GM12878 (cell line): Measurements from ENCODE around the gene REST. TPM values are rescaled to one million over a fixed set of nuclear protein-coding genes. Genes with fewer than 3 reads are reported as not detected.
A peak's percentile ranks its signal among the peaks of the same experiment; 100 is the strongest.

Source experiments
- ATAC-seq: fragments of 200-7000 bp; cut with Tn5 transposase; 3 replicates; pipeline ENCODE4 v1.9.1; 2020; ENCODE audit warnings: mild to moderate bottlenecking, moderate library complexity
- BruUV-seq: library from RNA; stranded (reverse); fragments of 400-500 nt; replicated peaks from 2 replicates; lab custom pipeline; 2021; lab: Mats Ljungman, UMichigan
- CTCF ChIA-PET: fragments of 300-600 bp; sonication (Branson Sonifier 250); formaldehyde crosslinking; extraction: SDS; loops from one replicate; lab custom pipeline; 2021; ENCODE audit warnings: inconsistent platforms; lab: Yijun Ruan, JAX
- POLR2A ChIA-PET: fragments of 350-600 bp; formaldehyde crosslinking; extraction: SDS; loops from one replicate; lab custom pipeline; 2021; ENCODE audit warnings: inconsistent platforms; lab: Charles Lee
- RAD21 ChIA-PET: fragments of 300-600 bp; sonication (Branson Sonifier 250); formaldehyde crosslinking; loops from one replicate; lab custom pipeline; 2023; ENCODE audit warnings: antibody characterized with exemption; ENCODE audit not compliant: unreplicated experiment; lab: Charles Lee
- SMC1A ChIA-PET: fragments of 300-600 bp; sonication (Branson Sonifier 250); formaldehyde crosslinking; loops from one replicate; lab custom pipeline; 2023; ENCODE audit not compliant: unreplicated experiment, uncharacterized antibody; lab: Charles Lee
- DNase-seq: peaks from one replicate; pipeline ENCODE4 v3.0.0-alpha.2; 2011; ENCODE audit warnings: low read depth, low spot score
- FAIRE-seq: peaks from 3 replicates; lab custom pipeline; 2011; peaks lifted over from hg19 to GRCh38; lab: Jason Lieb, UNC
- H2AFZ ChIP-seq: 2 replicates; pipeline ENCODE4 v1.6.0; 2011; ENCODE audit warnings: low read depth, low read length, control low read depth; ENCODE audit not compliant: control insufficient read depth
- H3K27ac ChIP-seq: 2 replicates; pipeline ENCODE4 v1.5.1; 2011; ENCODE audit warnings: control low read depth; ENCODE audit not compliant: control insufficient read depth, insufficient read depth
- H3K27me3 ChIP-seq, 2 experiments: replicated peaks in 1 of 2; 2 replicates each; pipeline versions ENCODE4 v1.6.0 to v1.6.1; 2011; ENCODE audit warnings: low read length in 1 of 2; ENCODE audit not compliant: control insufficient read depth in 2 of 2, insufficient read depth in 2 of 2
- H3K36me3 ChIP-seq, 2 experiments: 2 replicates each; pipeline ENCODE4 v1.5.1; 2011; ENCODE audit warnings: low read length in 1 of 2; ENCODE audit not compliant: control insufficient read depth in 2 of 2, insufficient read depth in 2 of 2
- H3K4me1 ChIP-seq: 2 replicates; pipeline ENCODE4 v1.6.1; 2011; ENCODE audit warnings: mild to moderate bottlenecking, low read length, moderate library complexity, mixed read lengths; ENCODE audit not compliant: control insufficient read depth, insufficient read depth
- H3K4me2 ChIP-seq: 2 replicates; pipeline ENCODE4 v1.6.0; 2011; ENCODE audit warnings: control low read depth; ENCODE audit not compliant: control insufficient read depth, insufficient read depth
- H3K4me3 ChIP-seq: fragments of 200-600 bp; sonication (generic); 2 replicates; pipeline ENCODE4 v1.5.1; 2016
- H3K79me2 ChIP-seq: 2 replicates; pipeline ENCODE4 v1.6.0; 2011; ENCODE audit warnings: low read length; ENCODE audit not compliant: control insufficient read depth, insufficient read depth
- H3K9ac ChIP-seq: 2 replicates; pipeline ENCODE4 v1.8.0; 2011; ENCODE audit warnings: low read length, control low read depth, mixed read lengths; ENCODE audit not compliant: control insufficient read depth, insufficient read depth
- H3K9me3 ChIP-seq: replicated peaks from 3 replicates; pipeline ENCODE4 v1.5.1; 2011; ENCODE audit warnings: mild to moderate bottlenecking, low read length; ENCODE audit not compliant: control insufficient read depth, insufficient read depth
- H4K20me1 ChIP-seq: 2 replicates; pipeline ENCODE4 v1.6.0; 2011; ENCODE audit not compliant: control insufficient read depth, insufficient read depth
- ASH2L ChIP-seq: fragments of 300-600, 200-600 bp; sonication (generic); IDR thresholded peaks from 2 replicates; pipeline ENCODE4 v1.6.1; 2017; ENCODE audit warnings: low read depth, mild to moderate bottlenecking, borderline replicate concordance
- ATF7 ChIP-seq: fragments of 450-650 bp; IDR thresholded peaks from 2 replicates; pipeline ENCODE4 v1.6.1; 2016; ENCODE audit warnings: low read depth, mild to moderate bottlenecking
- CEBPZ ChIP-seq: fragments of 150-350 bp; IDR thresholded peaks from 2 replicates; pipeline ENCODE4 v1.6.1; 2016; ENCODE audit warnings: low read depth, low read length
- CHD1 ChIP-seq: IDR thresholded peaks from 2 replicates; pipeline ENCODE4 v1.6.1; 2012; ENCODE audit warnings: low read depth, low read length, improper control_type of control experiment
- CTCF ChIP-seq, 3 experiments: IDR thresholded peaks in 2 of 3; conservative IDR thresholded peaks in 1 of 3; 2 replicates each; pipeline ENCODE4 v1.5.1; 2011; ENCODE audit warnings: low read depth in 3 of 3, low read length in 3 of 3, mild to moderate bottlenecking in 3 of 3, control low read depth in 2 of 3, moderate library complexity in 2 of 3, inconsistent platforms in 1 of 3, mixed read lengths in 1 of 3; ENCODE audit not compliant: control insufficient read depth in 2 of 3, insufficient read depth in 1 of 3; ENCODE audit errors: extremely low read depth in 1 of 3
- ELK1 ChIP-seq: IDR thresholded peaks from 2 replicates; pipeline ENCODE4 v1.6.1; 2012; ENCODE audit warnings: low read depth, low read length, improper control_type of control experiment
- ETV6 ChIP-seq, 2 experiments: fragments of 450-650 bp in 1 of 2; IDR thresholded peaks in 1 of 2; conservative IDR thresholded peaks in 1 of 2; 2 replicates each; pipeline ENCODE4 v1.6.1; 2014; ENCODE audit warnings: antibody characterized with exemption in 1 of 2, borderline replicate concordance in 1 of 2, low read depth in 1 of 2, mild to moderate bottlenecking in 1 of 2, moderate library complexity in 1 of 2
- GATAD2B ChIP-seq: fragments of 450-650 bp; conservative IDR thresholded peaks from 2 replicates; pipeline ENCODE4 v1.6.1; 2017; ENCODE audit warnings: low read depth, mild to moderate bottlenecking, moderate library complexity
- HSF1 ChIP-seq: fragments of 150-350 bp; IDR thresholded peaks from 2 replicates; pipeline ENCODE4 v1.6.1; 2014; ENCODE audit warnings: mild to moderate bottlenecking, low read depth, low read length
- KDM1A ChIP-seq: fragments of 200-600 bp; sonication (generic); IDR thresholded peaks from 2 replicates; pipeline ENCODE4 v1.6.1; 2016; ENCODE audit warnings: borderline replicate concordance
- NR2C1 ChIP-seq: fragments of 450-650 bp; IDR thresholded peaks from 2 replicates; pipeline ENCODE4 v1.6.1; 2017; ENCODE audit warnings: antibody characterized with exemption, mild to moderate bottlenecking, moderate library complexity
- STAT1 ChIP-seq: fragments of 450-650 bp; conservative IDR thresholded peaks from 2 replicates; pipeline ENCODE4 v1.6.1; 2014; ENCODE audit warnings: antibody characterized with exemption, mild to moderate bottlenecking
- WGBS: methylation state at CpG from one replicate; pipeline ENCODE4 v1.1.6; 2016; ENCODE audit warnings: low lambda C conversion rate; ENCODE audit not compliant: insufficient replicate concordance, insufficient coverage; ENCODE audit errors: missing lambda C conversion rate; 5-methylcytosine and 5-hydroxymethylcytosine counted together
- in situ Hi-C: fragments of 300-500 bp; cut with MboI; formaldehyde crosslinking; loops from 9 replicates; pipeline ENCODE4 v1.14.3; 2018; ENCODE audit warnings: mixed read lengths
- intact Hi-C: fragments of 100-400 bp; cut with micrococcal nuclease; formaldehyde crosslinking; loops from one replicate; pipeline ENCODE4 v1.14.2; 2022; ENCODE audit not compliant: unreplicated experiment
- polyA plus RNA-seq, 11 experiments: library from polyadenylated mRNA; depleted of rRNA in 4 of 11; unstranded in 6 of 11; stranded (reverse) in 5 of 11; fragments of >200 nt; fragmentation: Nextera tagmentation in 4 of 11; fragmentation: Illumina TruSeq in 1 of 11; extraction: Ambion mirVana in 4 of 11; extraction: Trizol in 1 of 11; gene quantifications; 1 replicate in 1 of 11; 2 replicates in 10 of 11; pipeline versions ENCODE4 v1.2.1 to v1.2.3, GENCODE V29; 2011 to 2016; ENCODE audit warnings: inconsistent platforms in 2 of 11, missing spikeins in 2 of 11, low read depth in 1 of 11
- total RNA-seq, 4 experiments: library from RNA; depleted of rRNA in 3 of 4; stranded (reverse); fragments of >200 nt in 3 of 4; fragmentation: Illumina TruSeq in 1 of 4; extraction: Trizol in 1 of 4; gene quantifications; 2 replicates each; pipeline versions ENCODE4 v1.2.1 to v1.2.3, GENCODE V29; 2013 to 2021

Gene REST
- total and polyA plus RNA-seq, 10 of the 15 experiments (the other 5 are each of a cell fraction or from before 2014, with no cell fraction given) = 3.7 to 36.3 (median 20.4) TPM

- TF ChIP-seq CEBPZ (no peak), GATAD2B (no peak)
Measured at GRCh38 chr4:56979421-56980072, 71.8 kb downstream of the REST start (continued).

GRCh38 chr4:56981795-56982201, 74.1 kb downstream of the REST start:
- Histone ChIP-seq H3K4me3 (peak overlapping the region; percentile 92; the same call in 1 of the 2 replicates), H3K9ac (no peak overlapping the region), H3K79me2 (peaks cover 76% of the 10 kb centered on the region), H4K20me1 (peaks cover 4% of the 10 kb centered on the region), H3K9me3 (no peaks in the 10 kb centered on the region; the same call in 2 of the 3 replicates), H3K36me3 (peaks cover 2 to 13% of the 10 kb centered on the region in 2 experiments; a peak in 3 of 4 replicates), H3K27ac (no peak overlapping the region), H3K27me3 (no peaks in the 10 kb centered on the region), H2AFZ (no peak overlapping the region), H3K4me1 (peaks cover 4% of the 10 kb centered on the region), H3K4me2 (peak overlapping the region; percentile 76)
- ChIA-PET RAD21 (interaction anchor here (0.5 kb wide), 1 partner anchor 49 kb away, joined by 3 read pairs; no protein-coding TSS in a partner anchor), SMC1A (interaction anchor here (0.7 to 1.2 kb wide), 3 partner anchors 9 to 64 kb away, joined by 3 to 4 read pairs (median 3); no protein-coding TSS in a partner anchor), CTCF (interaction anchor here (0.9 to 1.6 kb wide), 2 partner anchors 20 to 181 kb away, joined by 6 read pairs; no protein-coding TSS in a partner anchor), POLR2A (interaction anchor here (3.8 kb wide), 1 partner anchor 10 kb away, joined by 21 read pairs; no protein-coding TSS in a partner anchor)
- TF ChIP-seq ETV6 (conservative IDR thresholded peaks at IDR 0.05 in 1 of 2, IDR thresholded peaks at IDR 0.05 in 1 of 2; ENCODE audit: borderline replicate concordance in 1 of 2, low read depth in 1 of 2) = no peak
- TF ChIP-seq NR2C1 = no peak
- TF ChIP-seq STAT1 = no peak
- TF ChIP-seq ASH2L = no peak
- no peak for TF ChIP-seq ELK1
- no peak for TF ChIP-seq HSF1
- no peak for TF ChIP-seq KDM1A
- no peak for TF ChIP-seq CTCF (IDR thresholded peaks at IDR 0.05 in 2 of 3, conservative IDR thresholded peaks at IDR 0.05 in 1 of 3; ENCODE audit: control insufficient read depth in 2 of 3, extremely low read depth in 1 of 3, insufficient read depth in 1 of 3, low read depth in 3 of 3, low read length in 3 of 3)
- TF ChIP-seq CHD1 = no peak
- TF ChIP-seq ATF7 = no peak
- 95% methylated on average over 4 of the region's 4 CpGs for WGBS
- no peak for DNase-seq
- BruUV-seq = no TSS peak
- intact Hi-C loops (no loop called here), in situ Hi-C loops (no loop called here)
- FAIRE-seq = no peak
- no peak for ATAC-seq
